ENCODE measurements around the gene COL23A1.

- TF ChIP-seq CTCF (IDR thresholded peaks at IDR 0.05): no peak
- no peak for TF ChIP-seq POLR2AphosphoS5 (IDR thresholded peaks at IDR 0.05)
- TF ChIP-seq EP300 (IDR thresholded peaks at IDR 0.05): no peak
- TF ChIP-seq POLR2A (IDR thresholded peaks at IDR 0.05): no peak
These were observed 134.7 kb downstream of the COL23A1 start for GRCh38 chr5:178455480-178455835.

Data from gastroesophageal sphincter (tissue), 3 donors.